Stimulated activated naive CD8-positive, alpha-beta T cell treated with anti-CD3 and anti-CD28 coated beads, Interleukin-15, Interleukin-2, amounts not matched to agents 100 U/mL and 50 U/mL, for 24 hours (primary cell): ENCODE results near the gene TAF4.

ENCODE experiments used
- ATAC-seq: fragments of 150-1000 bp; cut with Tn5 transposase; one replicate; pipeline ENCODE4 v1.10.0; 2021
- DNase-seq: peaks from one replicate; pipeline ENCODE4 v3.0.0; 2021

The TAF4 gene

GRCh38 chr20:62019881-62020492 is 45.7 kb downstream of the TAF4 start:
- DNase-seq (no peak), ATAC-seq (no peak)

GRCh38 chr20:62019144-62019805 is 46.4 kb downstream of the TAF4 start:
- DNase-seq (no peak), ATAC-seq (no peak)

- no peak for DNase-seq
These were observed 47.1 kb downstream of the TAF4 start for GRCh38 chr20:62018437-62019143.

GRCh38 chr20:62015540-62016288 is 50.0 kb downstream of the TAF4 start:
- DNase-seq (no peak), ATAC-seq (no peak)

More at GRCh38 chr20:62018437-62019143, 47.1 kb downstream of the TAF4 start:
- no peak for ATAC-seq

GRCh38 chr20:62014889-62015537 is 50.7 kb downstream of the TAF4 start:
- ATAC-seq (no peak), DNase-seq (no peak)

GRCh38 chr20:62014488-62014775 is 51.2 kb downstream of the TAF4 start:
- DNase-seq, result no peak
- no peak for ATAC-seq

GRCh38 chr20:62012631-62013030 is 53.0 kb downstream of the TAF4 start:
- no peak for DNase-seq
- no peak for ATAC-seq

GRCh38 chr20:62011938-62012534 is 53.6 kb downstream of the TAF4 start:
- no peak for ATAC-seq
- no peak for DNase-seq

GRCh38 chr20:62011403-62011790 is 54.3 kb downstream of the TAF4 start:
- no peak for ATAC-seq
- DNase-seq, result no peak

GRCh38 chr20:62010551-62011402 is 54.9 kb downstream of the TAF4 start:
- ATAC-seq, result peak; percentile 62

GRCh38 chr20:62009869-62010445 is 55.7 kb downstream of the TAF4 start:
- DNase-seq (no peak), ATAC-seq (no peak)

More at GRCh38 chr20:62010551-62011402, 54.9 kb downstream of the TAF4 start:
- peak; percentile 66 for DNase-seq

- ATAC-seq, result no peak
- no peak for DNase-seq
These were observed 56.4 kb downstream of the TAF4 start for GRCh38 chr20:62009322-62009721.

GRCh38 chr20:62008643-62009183 is 57.0 kb downstream of the TAF4 start:
- DNase-seq (no peak), ATAC-seq (no peak)

GRCh38 chr20:62007127-62007647 is 58.5 kb downstream of the TAF4 start:
- DNase-seq (no peak), ATAC-seq (no peak)

- ATAC-seq, result no peak
- no peak for DNase-seq
These were observed 59.2 kb downstream of the TAF4 start for GRCh38 chr20:62006482-62006881.

- ATAC-seq (no peak), DNase-seq (no peak)
These were observed 61.1 kb downstream of the TAF4 start for GRCh38 chr20:62004614-62005013.

- no peak for ATAC-seq
These were observed 61.9 kb downstream of the TAF4 start for GRCh38 chr20:62003567-62004405.

GRCh38 chr20:62002882-62003480 is 62.7 kb downstream of the TAF4 start:
- ATAC-seq (no peak), DNase-seq (no peak)

More at GRCh38 chr20:62003567-62004405, 61.9 kb downstream of the TAF4 start:
- no peak for DNase-seq
